HEK293 (cell line): ENCODE measurements around the gene ASIC1.

Experiments used
- CTCF ChIA-PET: fragments of 350-600 bp; formaldehyde crosslinking; extraction: SDS; loops from one replicate; lab custom pipeline; 2021; ENCODE audit warnings: antibody characterized with exemption; lab: Yijun Ruan, JAX
- POLR2A ChIA-PET: fragments of 300-600 bp; formaldehyde crosslinking; extraction: SDS; loops from one replicate; lab custom pipeline; 2020; ENCODE audit warnings: antibody characterized with exemption, inconsistent platforms; lab: Yijun Ruan, JAX
- H3K27ac ChIP-seq: fragments of 200-500 bp; sonication (Bioruptor generic); 2 replicates; pipeline ENCODE4 v1.5.1; 2014; ENCODE audit warnings: low read depth, low read length, control low read depth, inconsistent platforms; ENCODE audit errors: extremely low read depth
- H3K36me3 ChIP-seq, 2 experiments: fragments of 200-500 bp in 1 of 2; sonication (Bioruptor generic) in 1 of 2; 1 replicate in 1 of 2; 2 replicates in 1 of 2; pipeline ENCODE4 v1.5.1; 2014 to 2017; ENCODE audit warnings: inconsistent platforms in 2 of 2, low read length in 2 of 2; ENCODE audit not compliant: control insufficient read depth in 2 of 2, insufficient read depth in 1 of 2
- H3K4me1 ChIP-seq: fragments of 200-500 bp; sonication (Bioruptor generic); 2 replicates; pipeline ENCODE4 v1.5.1; 2014; ENCODE audit warnings: mild to moderate bottlenecking, low read length, inconsistent platforms; ENCODE audit not compliant: control insufficient read depth, insufficient read depth
- H3K4me3 ChIP-seq: 2 replicates; pipeline ENCODE4 v1.5.1; 2011; ENCODE audit warnings: low read depth, mild to moderate bottlenecking, control low read depth, low read length, moderate library complexity
- H3K9me3 ChIP-seq: fragments of 200-500 bp; sonication (Bioruptor generic); 2 replicates; pipeline ENCODE4 v1.5.1; 2014; ENCODE audit warnings: low read depth, low read length, inconsistent platforms; ENCODE audit not compliant: control insufficient read depth, insufficient read depth
- HOXA7 ChIP-seq: sonication (generic); formaldehyde crosslinking; IDR thresholded peaks from 2 replicates; pipeline ENCODE4 v1.8.1; 2022; ENCODE audit warnings: missing genetic modification reagents, borderline replicate concordance
- KLF1 ChIP-seq: fragments of 450-650 bp; formaldehyde crosslinking; IDR thresholded peaks from 2 replicates; pipeline ENCODE4 v1.5.1; 2016; ENCODE audit warnings: missing biosample characterization, missing genetic modification characterization
- MEIS1 ChIP-seq: sonication (generic); formaldehyde crosslinking; IDR thresholded peaks from 2 replicates; pipeline ENCODE4 v1.8.1; 2022; ENCODE audit warnings: missing genetic modification reagents, mild to moderate bottlenecking, borderline replicate concordance
- SCRT1 ChIP-seq: fragments of 450-650 bp; formaldehyde crosslinking; IDR thresholded peaks from 2 replicates; pipeline ENCODE4 v1.5.1; 2016; ENCODE audit warnings: missing biosample characterization, missing genetic modification characterization, borderline replicate concordance
- SCRT2 ChIP-seq: fragments of 450-650 bp; formaldehyde crosslinking; IDR thresholded peaks from 2 replicates; pipeline ENCODE4 v1.5.1; 2016; ENCODE audit warnings: missing biosample characterization, missing genetic modification characterization
- SETDB1 ChIP-seq: IDR thresholded peaks from one replicate; pipeline ENCODE4 v1.6.1; 2017; ENCODE audit warnings: mild to moderate bottlenecking, low read length, moderate library complexity, mixed read lengths; ENCODE audit not compliant: insufficient read length
- ZBTB17 ChIP-seq: fragments of 450-650 bp; formaldehyde crosslinking; IDR thresholded peaks from 2 replicates; pipeline ENCODE4 v1.5.1; 2016; ENCODE audit warnings: missing biosample characterization, missing genetic modification characterization
- ZEB2 ChIP-seq: fragments of 450-650 bp; formaldehyde crosslinking; IDR thresholded peaks from 2 replicates; pipeline ENCODE4 v1.5.1; 2016; ENCODE audit warnings: missing biosample characterization, missing genetic modification characterization
- ZFP41 ChIP-seq: fragments of 450-650 bp; formaldehyde crosslinking; IDR thresholded peaks from 2 replicates; pipeline ENCODE4 v1.5.1; 2016; ENCODE audit warnings: missing biosample characterization, missing genetic modification characterization, borderline replicate concordance
- ZFP69B ChIP-seq: fragments of 450-650 bp; formaldehyde crosslinking; IDR thresholded peaks from 2 replicates; pipeline ENCODE4 v1.5.1; 2016; ENCODE audit warnings: missing biosample characterization, missing genetic modification characterization
- ZIC2 ChIP-seq: fragments of 450-650 bp; formaldehyde crosslinking; IDR thresholded peaks from 2 replicates; pipeline ENCODE4 v1.5.1; 2016; ENCODE audit warnings: missing biosample characterization, missing genetic modification characterization
- ZNF24 ChIP-seq: fragments of 450-650 bp; formaldehyde crosslinking; IDR thresholded peaks from 2 replicates; pipeline ENCODE4 v1.5.1; 2016; ENCODE audit warnings: missing biosample characterization, missing genetic modification characterization
- ZNF37A ChIP-seq: fragments of 450-650 bp; IDR thresholded peaks from 2 replicates; pipeline ENCODE4 v1.5.1; 2018; ENCODE audit warnings: missing biosample characterization, missing genetic modification characterization
- ZNF473 ChIP-seq: fragments of 450-650 bp; formaldehyde crosslinking; IDR thresholded peaks from 2 replicates; pipeline ENCODE4 v1.5.1; 2017; ENCODE audit warnings: missing biosample characterization, missing genetic modification characterization
- ZNF530 ChIP-seq: fragments of 450-650 bp; formaldehyde crosslinking; IDR thresholded peaks from 2 replicates; pipeline ENCODE4 v1.5.1; 2016; ENCODE audit warnings: low read depth, missing biosample characterization, missing genetic modification characterization
- ZNF571 ChIP-seq: fragments of 450-650 bp; formaldehyde crosslinking; IDR thresholded peaks from 2 replicates; pipeline ENCODE4 v1.5.0; 2017; ENCODE audit warnings: missing biosample characterization, missing genetic modification characterization
- ZNF610 ChIP-seq: fragments of 450-650 bp; formaldehyde crosslinking; IDR thresholded peaks from 2 replicates; pipeline ENCODE4 v1.5.1; 2016; ENCODE audit warnings: missing biosample characterization, missing genetic modification characterization, borderline replicate concordance
- ZNF658 ChIP-seq: fragments of 450-650 bp; formaldehyde crosslinking; IDR thresholded peaks from 2 replicates; pipeline ENCODE4; 2016; ENCODE audit warnings: missing biosample characterization, missing genetic modification characterization
- ZNF664 ChIP-seq: fragments of 450-650 bp; formaldehyde crosslinking; IDR thresholded peaks from 2 replicates; pipeline ENCODE4 v1.5.1; 2016; ENCODE audit warnings: missing biosample characterization, missing genetic modification characterization
- ZNF777 ChIP-seq: fragments of 450-650 bp; formaldehyde crosslinking; IDR thresholded peaks from 2 replicates; pipeline ENCODE4 v1.5.1; 2017; ENCODE audit warnings: missing biosample characterization, missing genetic modification characterization, borderline replicate concordance
- ZNF843 ChIP-seq: fragments of 450-650 bp; formaldehyde crosslinking; IDR thresholded peaks from 2 replicates; pipeline ENCODE4 v1.5.1; 2016; ENCODE audit warnings: missing biosample characterization, missing genetic modification characterization
- TF ChIP-seq, protein P1 (sequence below): fragments of 450-650 bp; formaldehyde crosslinking; IDR thresholded peaks from 2 replicates; pipeline ENCODE4 v1.5.1; 2016; ENCODE audit warnings: missing biosample characterization, missing genetic modification characterization

Gene ASIC1

DNA sequence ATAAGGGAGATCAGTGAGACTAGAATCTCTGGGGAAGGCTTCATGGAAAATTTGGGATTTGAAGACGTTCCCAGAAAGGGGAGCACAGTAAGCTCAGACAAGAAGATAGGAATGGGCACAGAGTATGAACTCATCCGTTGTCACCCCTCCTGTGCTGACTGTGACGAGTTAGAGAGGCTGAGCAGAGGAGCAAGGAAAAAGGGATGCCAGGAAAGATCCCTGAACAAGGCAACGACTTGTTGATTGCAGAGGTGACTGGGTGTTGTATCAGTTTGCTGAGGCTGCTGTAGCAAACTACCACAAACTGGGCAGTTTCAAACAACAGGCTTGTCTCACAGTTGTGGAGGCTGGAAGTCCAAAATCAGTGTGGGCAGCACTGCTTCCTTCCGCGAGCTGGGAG, 40.6 kb downstream of the ASIC1 start:
- no peak overlapping the region for H3K27ac ChIP-seq
- CTCF ChIA-PET: interaction anchor here (2.1 kb wide), 1 partner anchor 9 kb away, joined by 10 read pairs; no protein-coding TSS in a partner anchor
- no peak overlapping the region for H3K4me3 ChIP-seq
- POLR2A ChIA-PET: no interaction called here
- H3K4me1 ChIP-seq: no peaks in the 10 kb centered on the region
- TF ChIP-seq ZNF24: no peak
- peak; percentile 87 for TF ChIP-seq SCRT2 (tag by site-specific recombination)
- TF ChIP-seq ZBTB17: peak; percentile 74
- peak; percentile 71; the same call in 1 of the 2 replicates for TF ChIP-seq SCRT1 (tag by site-specific recombination)
- TF ChIP-seq, all 188 proteins: peak for 3
- H3K36me3 ChIP-seq: peaks cover 44 to 88% of the 10 kb centered on the region in 2 experiments
- no peaks in the 10 kb centered on the region for H3K9me3 ChIP-seq

DNA sequence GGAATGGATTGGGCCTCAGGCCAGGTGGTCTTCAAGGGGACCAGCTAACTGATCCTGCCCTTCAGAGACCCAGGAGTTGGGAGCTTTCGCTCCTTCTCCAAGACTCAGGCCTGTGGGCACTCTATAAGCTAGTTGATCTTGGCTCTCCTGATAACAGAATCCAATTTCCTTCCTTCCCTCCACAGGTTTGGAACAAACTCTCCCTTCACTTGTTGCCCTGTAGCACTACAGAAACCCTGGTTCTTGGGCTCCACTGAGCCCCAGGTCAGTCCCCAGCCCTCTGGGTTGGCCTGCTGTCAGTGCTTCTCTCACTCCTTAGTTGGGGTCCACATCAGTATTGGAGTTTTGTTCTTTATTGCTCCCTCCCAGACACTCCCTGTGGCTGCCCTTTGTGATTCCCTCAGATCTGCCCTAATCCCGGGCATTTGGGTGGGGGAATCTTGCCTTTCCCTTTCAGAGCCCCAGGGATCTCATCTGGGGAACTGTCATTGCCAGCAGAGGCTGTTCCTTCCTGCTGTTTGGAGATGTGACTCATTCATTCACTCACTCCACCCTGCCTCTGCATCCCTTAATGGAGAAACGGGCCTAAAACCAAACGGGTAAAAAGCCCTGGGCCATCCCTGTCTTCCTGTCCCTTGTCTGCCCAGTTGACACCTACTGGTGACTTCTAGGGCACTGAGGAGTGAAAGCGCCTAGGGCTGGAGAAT, 42.1 kb downstream of the ASIC1 start:
- ChIA-PET POLR2A (interaction anchor here (2.1 kb wide), 1 partner anchor 12 kb away, joined by 10 read pairs; the partner anchor contains the start of gene COX14), CTCF (interaction anchor here (0.6 to 5.4 kb wide), 7 partner anchors 11 to 97 kb away, joined by 3 to 50 read pairs (median 4); partner anchors contain the start of gene COX14)
- H3K36me3 ChIP-seq: peaks cover 32 to 73% of the 10 kb centered on the region in 2 experiments

DNA sequence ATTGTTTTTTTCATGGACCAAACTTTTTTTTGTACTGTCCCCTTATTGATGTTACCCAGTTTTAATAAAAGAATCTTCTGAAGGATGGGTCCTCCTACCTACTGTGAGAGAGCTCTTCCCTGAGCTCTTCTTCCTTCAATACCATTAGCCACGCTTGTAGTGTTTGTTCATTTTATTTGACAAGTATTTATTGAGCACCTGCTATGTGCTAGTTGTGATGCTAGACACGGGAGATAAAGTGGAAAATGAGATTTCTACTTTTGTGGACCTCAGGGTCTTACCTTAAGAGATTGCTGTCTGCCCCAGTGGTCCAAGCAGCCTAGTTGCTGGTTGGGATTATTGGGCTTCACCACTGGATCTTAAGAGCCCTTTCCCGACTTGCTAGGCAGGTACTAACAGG, 43.2 kb downstream of the ASIC1 start:
- Histone ChIP-seq H3K4me3 (no peak overlapping the region), H3K9me3 (no peaks in the 10 kb centered on the region), H3K27ac (no peak overlapping the region), H3K36me3 (peaks cover 21 to 62% of the 10 kb centered on the region in 2 experiments), H3K4me1 (peaks cover 7% of the 10 kb centered on the region)
- POLR2A ChIA-PET: interaction anchor here (0.9 to 2.1 kb wide), 3 partner anchors 11 to 214 kb away, joined by 3 to 10 read pairs (median 4); partner anchors contain the start of gene COX14
- TF ChIP-seq ZNF610: no peak
- TF ChIP-seq ZNF664 (tag by site-specific recombination): peak; percentile 91
- TF ChIP-seq ZNF658: no peak
- no peak for TF ChIP-seq ZNF843 (tag by site-specific recombination)
- CTCF ChIA-PET: interaction anchor here (0.6 to 5.4 kb wide), 10 partner anchors 8 to 508 kb away, joined by 3 to 50 read pairs (median 3); partner anchors contain the start of gene COX14

More for the DNA sequence above, 42.1 kb downstream of the ASIC1 start:
- TF ChIP-seq HOXA7: no peak
- no peak for TF ChIP-seq ZNF530
- TF ChIP-seq ZIC2 (tag by site-specific recombination): peak; percentile 67
- no peak for TF ChIP-seq ZNF777 (tag by site-specific recombination)
- TF ChIP-seq ZNF473 (tag by site-specific recombination): no peak
- no peak for TF ChIP-seq ZFP41 (tag by site-specific recombination)
- TF ChIP-seq ZNF571 (tag by site-specific recombination): no peak
- no peak for TF ChIP-seq SETDB1
- no peak for TF ChIP-seq ZNF37A (tag by site-specific recombination)
- TF ChIP-seq MEIS1: no peak
- TF ChIP-seq SCRT1 (tag by site-specific recombination): peak; percentile 61; the same call in 1 of the 2 replicates
- TF ChIP-seq ZEB2 (tag by site-specific recombination): no peak
- TF ChIP-seq KLF1 (tag by site-specific recombination): no peak
- TF ChIP-seq, protein P1, sequence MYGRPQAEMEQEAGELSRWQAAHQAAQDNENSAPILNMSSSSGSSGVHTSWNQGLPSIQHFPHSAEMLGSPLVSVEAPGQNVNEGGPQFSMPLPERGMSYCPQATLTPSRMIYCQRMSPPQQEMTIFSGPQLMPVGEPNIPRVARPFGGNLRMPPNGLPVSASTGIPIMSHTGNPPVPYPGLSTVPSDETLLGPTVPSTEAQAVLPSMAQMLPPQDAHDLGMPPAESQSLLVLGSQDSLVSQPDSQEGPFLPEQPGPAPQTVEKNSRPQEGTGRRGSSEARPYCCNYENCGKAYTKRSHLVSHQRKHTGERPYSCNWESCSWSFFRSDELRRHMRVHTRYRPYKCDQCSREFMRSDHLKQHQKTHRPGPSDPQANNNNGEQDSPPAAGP (tag by site-specific recombination): peak; percentile 86; the same call in 1 of the 2 replicates
- TF ChIP-seq ZFP69B (tag by site-specific recombination): no peak
- TF ChIP-seq SCRT2 (tag by site-specific recombination): peak; percentile 72
- no peaks in the 10 kb centered on the region for H3K9me3 ChIP-seq
- H3K4me1 ChIP-seq: peaks cover 7% of the 10 kb centered on the region
- no peak overlapping the region for H3K4me3 ChIP-seq
- no peak overlapping the region for H3K27ac ChIP-seq
